ENCODE measurements around the gene FAM3A. TPM values are rescaled to one million over a fixed set of nuclear protein-coding genes. Genes with fewer than 3 reads are reported as not detected.
"Not testable (repeated sequence)": the region's sequence is repeated elsewhere in the genome, so short reads cannot be mapped to it uniquely, and the experiment has no call there.

The FAM3A gene, protein sequence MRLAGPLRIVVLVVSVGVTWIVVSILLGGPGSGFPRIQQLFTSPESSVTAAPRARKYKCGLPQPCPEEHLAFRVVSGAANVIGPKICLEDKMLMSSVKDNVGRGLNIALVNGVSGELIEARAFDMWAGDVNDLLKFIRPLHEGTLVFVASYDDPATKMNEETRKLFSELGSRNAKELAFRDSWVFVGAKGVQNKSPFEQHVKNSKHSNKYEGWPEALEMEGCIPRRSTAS
- total RNA-seq: 35.3 TPM

DNA sequence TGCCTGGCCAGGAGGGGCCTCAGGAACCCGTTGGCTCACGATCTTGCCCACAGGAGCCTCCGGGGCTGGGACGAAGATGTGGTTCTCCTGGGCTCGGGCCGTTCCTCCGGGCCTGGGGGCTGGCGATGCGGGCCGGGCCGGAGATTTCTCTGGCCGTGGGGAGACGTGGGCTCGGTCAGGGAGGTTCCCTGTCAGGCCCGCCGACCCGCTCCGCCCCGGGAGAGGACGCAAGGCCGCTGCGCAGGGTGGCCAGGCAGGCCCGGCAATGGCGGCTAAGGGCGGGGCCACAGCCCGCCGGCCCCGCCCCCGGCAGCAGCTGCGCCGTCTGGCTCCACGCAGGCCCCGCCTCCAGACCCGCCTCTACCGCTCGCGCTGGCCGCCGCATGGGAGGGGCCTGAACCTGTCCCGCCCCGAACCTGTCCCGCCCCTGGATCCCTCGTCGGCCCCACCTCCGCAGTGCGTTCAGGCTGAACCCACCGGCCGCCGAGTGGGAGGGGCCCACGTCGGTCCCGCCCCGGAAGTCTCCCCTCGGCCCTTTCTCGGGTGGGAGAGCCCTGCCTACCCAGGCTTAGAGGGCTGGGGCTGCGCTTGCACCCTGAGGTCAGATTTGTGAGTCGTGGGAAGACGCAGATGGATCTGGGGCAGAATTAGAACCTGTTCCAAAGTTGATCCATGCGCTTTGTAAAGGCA, at the start of gene FAM3A:
FAM3A (minus strand) TSS at position 267 of the 690 bp plus-strand sequence. CDS start 460 bp downstream, outside the sequence.
- peak; percentile 91 for ATAC-seq
- peak; percentile 94 for DNase-seq (ENCODE audit: low spot score)

DNA sequence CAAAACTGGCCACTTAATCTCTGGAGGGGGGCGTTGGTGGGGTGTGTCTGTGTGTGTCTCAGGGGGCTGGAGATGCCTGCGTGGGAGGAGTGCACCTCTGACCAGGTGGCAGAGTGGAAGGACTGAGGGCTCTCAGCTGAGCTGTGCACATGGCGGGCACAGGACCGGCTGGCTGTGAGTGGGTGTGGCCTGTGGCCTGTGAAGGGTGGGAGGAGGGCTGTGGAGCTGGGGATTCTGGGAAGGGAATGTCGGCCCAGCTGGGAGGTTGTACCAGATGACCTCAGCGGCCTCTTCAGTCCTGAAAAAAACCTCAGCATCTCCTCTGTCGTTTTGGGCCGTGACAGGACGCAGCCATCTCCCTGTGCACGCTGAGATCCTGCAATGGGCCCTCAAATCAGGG, 46.3 kb upstream of the FAM3A start:
- not testable (repeated sequence) for ATAC-seq; DNase-seq (ENCODE audit: low spot score)

DNA sequence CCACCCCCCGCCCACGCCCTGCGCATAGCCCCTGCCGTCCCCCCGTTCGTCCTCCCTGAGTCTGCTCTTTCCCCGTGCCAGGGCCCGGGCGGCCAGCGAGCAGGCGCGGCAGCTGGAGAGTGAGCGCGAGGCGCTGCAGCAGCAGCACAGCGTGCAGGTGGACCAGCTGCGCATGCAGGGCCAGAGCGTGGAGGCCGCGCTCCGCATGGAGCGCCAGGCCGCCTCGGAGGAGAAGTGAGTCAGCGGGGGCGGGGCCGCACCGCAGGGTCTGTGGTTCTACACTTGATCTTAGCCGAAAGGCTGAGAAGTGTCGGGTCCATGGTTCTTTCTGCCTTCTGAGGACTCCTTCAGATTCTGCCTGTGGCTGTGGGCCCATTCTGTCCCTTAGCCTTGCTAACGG, 44.3 kb upstream of the FAM3A start:
- not testable (repeated sequence) for ATAC-seq

DNA sequence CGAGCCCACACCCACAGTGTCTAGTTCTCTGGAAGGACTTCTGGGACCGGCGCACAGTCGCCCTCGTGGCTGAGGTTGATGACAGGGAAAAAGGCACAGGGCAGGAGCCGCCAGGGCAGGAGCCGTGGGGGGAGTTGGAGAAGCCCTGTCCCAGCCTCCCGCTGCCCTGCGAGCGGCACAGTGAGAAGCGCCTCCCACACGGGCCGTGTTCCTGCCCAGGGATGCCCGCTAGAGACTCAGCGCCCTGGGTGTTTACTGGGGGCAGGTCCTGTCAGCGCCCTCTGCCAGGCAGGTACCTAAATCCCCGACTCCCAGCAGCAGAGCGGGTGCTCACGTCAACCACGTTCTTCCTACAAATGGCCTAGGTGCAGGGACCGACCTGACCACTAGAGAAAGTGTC, 42.9 kb upstream of the FAM3A start:
- ATAC-seq: peak; percentile 20
- not testable (repeated sequence) for DNase-seq (ENCODE audit: low spot score)

More for the DNA sequence above, 44.3 kb upstream of the FAM3A start:
- not testable (repeated sequence) for DNase-seq (ENCODE audit: low spot score)

DNA sequence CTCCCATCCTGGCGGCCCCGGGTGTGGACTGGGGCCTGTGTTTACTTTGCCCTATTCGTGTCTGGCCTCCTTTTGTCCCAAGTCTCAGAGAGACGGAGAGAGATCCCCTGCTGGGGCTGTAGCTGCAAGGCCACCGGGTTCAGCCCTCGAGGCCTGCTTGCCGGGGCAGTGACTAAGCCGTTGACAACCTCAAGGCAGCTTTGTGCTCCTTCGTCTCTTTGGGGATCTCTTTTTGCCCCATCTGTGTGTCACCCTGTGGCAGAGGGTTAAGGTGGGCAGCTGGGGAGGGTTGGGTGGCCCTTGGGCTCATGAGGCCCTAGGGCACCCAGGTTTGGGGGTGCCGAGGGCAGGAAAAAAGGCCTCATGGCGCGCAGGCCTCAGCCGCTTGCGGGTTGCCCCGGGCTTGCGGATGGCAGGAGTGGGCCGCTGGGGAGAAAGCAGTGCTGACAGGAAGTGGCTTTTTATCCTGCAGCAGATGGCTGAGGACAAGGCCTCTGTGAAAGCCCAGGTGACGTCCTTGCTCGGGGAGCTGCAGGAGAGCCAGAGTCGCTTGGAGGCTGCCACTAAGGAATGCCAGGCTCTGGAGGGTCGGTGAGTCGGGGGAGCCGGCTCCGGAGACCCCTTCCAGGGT, 42.1 kb upstream of the FAM3A start:
- not testable (repeated sequence) for ATAC-seq

DNA sequence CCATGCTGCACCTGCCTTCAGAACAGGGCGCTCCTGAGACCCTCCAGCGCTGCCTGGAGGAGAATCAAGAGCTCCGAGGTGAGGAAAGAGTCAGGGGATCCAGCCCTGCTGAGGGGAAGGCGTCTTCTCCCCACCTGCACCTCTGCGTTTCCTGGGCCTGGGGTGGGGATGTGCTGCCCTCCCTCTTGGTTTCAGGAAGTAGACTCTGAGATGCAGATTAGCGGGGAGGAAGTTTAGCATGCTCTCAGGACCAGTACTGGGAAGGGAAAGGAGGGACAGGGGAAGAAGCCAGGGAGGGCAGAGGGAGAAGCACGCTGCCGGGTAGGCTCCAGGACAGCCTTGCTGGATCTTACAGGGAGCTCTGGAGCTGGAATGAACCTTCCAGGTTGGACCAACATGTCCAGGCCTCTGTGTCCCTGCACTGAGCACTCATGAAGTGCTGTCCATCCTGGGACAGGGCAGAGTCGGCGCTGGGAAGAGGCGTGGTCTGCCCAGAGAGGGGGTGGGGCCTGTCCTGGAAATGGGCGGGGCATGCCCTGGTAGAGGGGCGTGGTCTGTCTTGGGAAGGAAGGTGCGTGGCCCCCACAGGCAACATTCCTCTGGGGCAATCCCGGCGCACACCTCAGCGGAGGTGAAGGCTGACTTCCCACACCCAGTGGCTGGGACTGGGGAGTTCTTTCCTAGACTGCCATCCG, 36.2 kb upstream of the FAM3A start:
- DNase-seq (ENCODE audit: low spot score): not testable (repeated sequence)
- ATAC-seq: peak; percentile 34

More for the DNA sequence above, 42.1 kb upstream of the FAM3A start:
- DNase-seq (ENCODE audit: low spot score): not testable (repeated sequence)

DNA sequence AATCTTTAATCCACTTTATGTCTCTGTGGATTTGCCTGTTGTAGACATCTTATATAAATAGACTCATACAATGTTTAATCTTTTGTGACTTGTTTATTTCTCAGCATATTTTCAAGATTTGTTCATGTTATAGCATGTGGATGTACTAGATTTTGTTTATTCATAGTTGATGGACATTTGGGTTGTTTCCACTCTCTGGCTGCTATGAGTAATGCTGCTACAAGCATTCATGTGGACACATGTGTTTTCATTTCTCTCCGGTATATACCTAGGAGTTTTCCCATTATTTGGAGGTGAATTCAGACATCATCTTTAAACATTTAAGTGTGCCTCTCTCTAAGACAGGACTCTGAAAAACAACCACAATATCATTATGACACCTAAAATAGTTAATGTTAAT, 33.7 kb upstream of the FAM3A start:
- DNase-seq (ENCODE audit: low spot score) (no peak), ATAC-seq (no peak)

DNA sequence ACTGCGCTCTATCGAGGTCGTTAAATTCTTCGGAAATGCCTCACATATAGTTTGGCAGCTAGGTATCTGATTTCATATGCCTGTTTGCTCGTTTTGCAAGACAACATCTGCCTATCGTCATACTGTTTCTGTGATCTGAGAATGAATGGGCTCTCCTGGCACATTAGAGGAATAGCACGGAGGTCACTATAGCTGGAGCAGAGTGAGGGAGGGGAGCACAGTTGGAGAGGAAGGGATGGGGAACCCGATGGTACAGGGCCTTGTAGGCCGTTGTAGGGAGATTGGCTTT, 31.9 kb upstream of the FAM3A start:
- DNase-seq (ENCODE audit: low spot score) (no peak), ATAC-seq (no peak)

DNA sequence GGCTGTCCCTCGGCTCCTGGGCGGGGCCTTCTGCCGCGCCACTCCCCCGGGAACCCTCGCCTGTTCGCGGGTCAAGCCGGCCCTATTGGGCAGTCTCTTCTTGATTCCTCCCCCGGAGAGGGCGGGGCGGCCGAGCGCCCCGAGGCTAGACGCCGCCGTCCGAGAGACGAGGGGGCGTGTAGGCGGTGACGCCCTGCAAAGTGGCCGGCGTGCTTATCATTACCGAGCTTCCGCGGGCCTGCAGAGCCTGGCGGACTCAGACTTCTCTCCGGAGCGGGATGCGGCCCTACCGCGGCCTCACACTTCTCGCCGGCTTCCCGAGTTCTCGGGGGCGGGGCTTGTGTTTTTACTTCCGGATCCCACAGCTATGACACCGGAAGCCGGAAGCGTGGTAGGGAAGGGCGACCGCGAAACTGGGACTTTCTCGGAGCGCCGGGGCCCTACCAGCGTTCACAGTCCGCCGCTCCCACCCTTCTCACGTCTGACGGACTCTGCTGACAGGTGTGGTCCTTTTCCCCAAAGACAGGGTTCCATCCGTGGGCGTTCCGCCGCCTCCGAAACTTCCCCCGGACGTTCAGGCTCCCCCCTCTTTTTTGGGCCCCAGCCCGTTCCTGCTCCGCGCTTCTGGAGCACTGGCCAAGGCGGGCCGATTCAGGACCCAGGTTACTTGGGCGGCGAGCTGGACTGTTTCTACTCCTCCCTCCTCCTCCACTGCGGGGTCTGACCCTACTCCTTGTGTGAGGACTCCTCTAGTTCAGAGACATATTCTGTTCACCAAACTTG, 31.4 kb upstream of the FAM3A start, which contains the start of gene IKBKG:
IKBKG (plus strand) TSS at position 376 of the 783 bp plus-strand sequence. CDS start 4,383 bp downstream, outside the sequence.
- DNase-seq (ENCODE audit: low spot score) (peak; percentile 82), ATAC-seq (peak; percentile 81)

DNA sequence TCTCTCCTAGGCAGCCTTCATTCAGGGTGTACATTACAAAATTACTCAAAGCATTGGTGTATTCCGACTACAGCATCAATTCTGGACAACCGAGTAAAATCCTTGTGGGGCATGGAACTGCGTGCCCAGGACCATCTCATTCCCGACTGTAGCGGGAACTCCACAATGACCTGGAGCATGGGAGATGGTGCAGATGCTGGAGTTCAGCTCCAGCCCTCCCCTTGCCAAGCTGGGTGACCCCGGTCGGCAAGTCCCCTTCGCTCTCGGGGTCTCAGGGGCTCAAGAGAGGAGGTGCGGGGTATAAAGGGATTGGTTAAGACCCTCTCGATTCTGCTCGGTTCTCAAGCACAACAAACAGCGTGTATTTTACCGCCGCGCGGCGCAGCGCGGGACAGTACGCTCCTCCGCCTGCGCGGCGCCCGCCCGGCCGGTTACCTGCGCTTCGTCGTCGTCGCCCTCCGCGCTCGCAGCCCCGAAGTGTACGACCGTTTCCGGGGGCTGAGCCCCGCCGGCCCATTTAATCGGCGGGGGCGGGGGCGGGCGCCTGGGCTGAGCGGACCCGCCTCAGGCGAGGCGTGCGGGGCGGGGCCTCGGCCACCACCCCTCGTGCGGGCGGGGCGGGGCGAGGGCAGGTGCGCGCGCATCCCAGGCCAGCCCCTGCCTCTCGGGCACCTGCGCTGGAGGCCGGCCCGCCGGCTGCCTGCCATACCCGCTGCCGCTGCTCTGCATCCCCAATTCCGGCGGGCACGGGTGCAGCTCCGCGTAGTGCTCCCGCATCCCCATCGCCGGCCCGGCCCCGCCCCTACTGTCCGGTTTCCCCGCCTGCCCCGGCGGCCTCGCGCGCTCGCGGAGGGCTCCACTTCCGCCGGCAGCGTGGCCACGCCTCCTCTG, 30.6 kb upstream of the FAM3A start, which contains the start of gene G6PD:
G6PD (minus strand) TSS at position 493 of the 891 bp plus-strand sequence. CDS start 691 bp downstream, outside the sequence.
- ATAC-seq (peak; percentile 75), DNase-seq (ENCODE audit: low spot score) (peak; percentile 90)

DNA sequence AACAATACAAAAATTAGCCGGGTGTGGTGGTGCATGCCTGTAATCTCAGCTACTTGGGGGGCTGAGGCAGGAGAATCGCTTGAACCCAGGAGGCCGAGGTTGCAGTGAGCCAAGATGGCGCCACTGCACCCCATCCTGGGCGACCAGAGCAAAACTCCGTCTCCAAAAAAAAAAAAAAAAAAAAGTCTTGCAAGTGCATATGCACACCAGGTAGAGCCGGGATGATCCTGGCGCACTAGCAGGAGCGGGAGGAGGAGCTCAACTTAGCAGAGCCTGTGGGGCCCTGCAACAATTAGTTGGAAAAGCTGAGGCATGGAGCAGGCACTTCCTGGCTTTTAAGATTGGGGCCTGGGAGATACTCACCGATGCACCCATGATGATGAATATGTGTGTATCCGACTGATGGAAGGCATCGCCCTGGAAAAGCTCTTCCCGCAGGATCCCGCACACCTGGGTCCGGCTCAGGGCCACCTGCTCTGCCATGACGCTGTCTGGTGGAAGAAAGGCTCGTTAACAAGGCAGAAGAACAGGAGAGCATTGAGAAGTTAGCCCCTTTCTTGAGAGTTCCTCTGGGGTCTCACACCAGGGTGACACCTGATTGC, 29.7 kb upstream of the FAM3A start:
- ATAC-seq: no peak
- no peak for DNase-seq (ENCODE audit: low spot score)

DNA sequence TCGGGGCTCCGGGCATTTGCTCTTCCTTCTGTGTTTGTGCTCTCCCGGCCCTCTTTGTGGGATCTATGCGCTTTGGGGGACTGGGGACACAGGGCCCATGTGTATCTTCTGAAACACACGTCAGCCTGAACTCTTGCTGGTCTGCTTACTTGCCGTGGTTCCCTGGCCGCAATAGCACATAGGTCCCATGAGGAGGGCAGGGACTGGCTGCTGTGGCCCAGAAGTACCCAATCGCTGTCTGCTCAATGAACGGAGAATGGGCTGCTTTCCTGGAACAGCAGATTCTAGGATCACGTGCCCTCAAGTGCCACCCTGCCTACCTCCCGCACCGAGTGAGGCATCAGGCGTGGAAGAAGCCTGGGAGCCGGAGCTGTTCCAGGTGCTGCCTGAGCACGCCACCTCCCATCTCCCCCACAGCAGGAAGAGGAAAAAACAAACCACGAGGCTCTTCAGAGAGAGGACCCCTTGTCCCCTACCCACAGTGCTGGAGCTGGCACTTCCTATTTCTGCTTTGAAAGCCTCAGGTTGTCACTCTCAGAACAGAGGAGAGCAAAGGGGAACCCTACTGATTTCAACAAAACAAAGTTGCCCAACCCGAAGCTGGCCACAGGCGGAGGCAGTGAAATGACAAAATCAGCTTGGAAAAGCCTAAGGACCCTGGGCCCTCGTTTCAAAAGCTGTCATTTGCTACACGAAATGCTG, 26.8 kb upstream of the FAM3A start:
- DNase-seq (ENCODE audit: low spot score): peak; percentile 62
- ATAC-seq: peak; percentile 13

DNA sequence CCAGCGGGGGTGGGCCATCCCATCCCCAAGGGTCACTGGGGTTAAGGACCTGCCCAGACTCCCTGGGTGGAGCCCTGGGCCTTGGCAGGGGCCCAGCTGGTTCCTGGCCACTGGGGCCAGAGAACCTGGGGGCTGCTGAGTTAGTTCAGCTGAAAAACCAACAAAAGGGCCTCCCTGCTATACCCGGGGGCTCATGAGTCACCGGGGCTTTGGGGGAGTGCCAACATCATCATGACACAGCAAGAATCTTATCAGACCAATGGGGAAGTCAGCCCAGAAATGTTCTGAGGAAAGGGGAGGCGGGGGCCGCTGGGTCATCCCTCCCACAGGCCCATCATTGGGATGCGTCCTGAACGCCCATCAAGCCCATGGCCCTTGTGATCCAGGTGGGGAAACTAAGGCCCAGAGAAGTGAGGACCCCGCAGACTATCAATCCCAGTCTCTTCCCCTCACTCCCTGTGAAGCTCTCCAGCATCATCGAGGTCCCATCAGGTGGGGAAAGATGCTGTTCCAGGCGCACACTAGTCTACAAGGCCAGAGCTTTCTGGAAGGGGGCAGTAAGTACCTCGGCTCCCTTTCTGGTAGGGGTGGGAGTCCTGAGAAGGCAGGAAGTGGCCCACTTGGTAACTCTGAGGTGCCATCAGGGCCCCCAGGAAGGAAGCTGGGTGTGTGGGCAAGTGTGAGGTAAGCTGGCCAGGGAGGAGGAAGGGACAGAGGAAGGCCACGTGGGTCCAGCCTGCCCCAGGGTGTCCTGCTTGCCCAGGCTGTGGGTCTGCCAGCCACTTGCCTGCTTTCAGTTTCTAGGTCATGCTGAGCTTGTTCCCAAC, 26.1 kb upstream of the FAM3A start:
- ATAC-seq (peak; percentile 50), DNase-seq (ENCODE audit: low spot score) (peak; percentile 81)

DNA sequence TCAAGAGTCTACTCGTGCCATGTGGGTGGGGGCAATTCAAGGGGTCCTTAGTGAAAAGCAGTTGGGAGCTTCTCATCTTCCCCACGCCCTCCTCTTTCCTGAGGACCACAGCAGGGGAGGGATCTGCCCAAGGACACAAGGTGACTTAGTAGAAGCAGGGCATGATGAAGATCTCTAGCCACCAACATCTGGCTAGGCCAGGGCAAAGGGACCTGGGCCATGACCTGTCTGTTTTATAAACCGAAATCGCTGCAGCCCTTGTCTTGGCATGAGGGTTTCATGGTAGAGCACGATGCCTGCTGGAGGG, 25.5 kb upstream of the FAM3A start:
- DNase-seq (ENCODE audit: low spot score) (no peak), ATAC-seq (no peak)

DNA sequence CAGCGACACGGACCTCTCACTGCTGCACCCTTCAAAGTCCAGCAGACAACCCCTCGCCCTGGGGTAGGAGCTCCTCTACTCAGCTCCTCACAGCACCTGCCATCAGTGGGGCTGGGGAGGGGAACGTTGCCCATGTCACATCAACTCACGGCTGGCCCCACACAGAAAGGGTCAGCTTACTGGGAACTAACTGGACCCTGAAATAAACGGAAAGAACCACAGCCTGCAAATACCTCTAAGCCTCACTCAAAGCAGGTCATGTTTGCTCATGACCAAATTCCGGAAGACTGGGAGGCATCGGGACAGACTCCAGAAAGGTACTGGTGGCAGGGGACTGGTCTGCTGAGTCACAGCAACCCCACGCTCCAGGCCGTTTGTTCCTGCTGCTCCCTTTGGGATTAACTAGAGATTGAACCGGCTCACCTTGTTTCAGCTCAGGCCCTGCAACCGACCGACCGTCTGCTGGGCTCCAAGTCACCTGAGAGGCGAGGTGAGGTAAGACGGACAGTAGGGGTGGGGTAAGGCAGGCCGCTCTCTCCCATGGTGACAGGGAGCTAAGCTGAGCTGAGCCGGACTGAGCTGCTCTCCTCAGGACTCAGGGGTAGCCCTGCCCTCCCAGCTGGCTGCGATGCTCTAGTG, 25.0 kb upstream of the FAM3A start:
- ATAC-seq (peak; percentile 65), DNase-seq (ENCODE audit: low spot score) (peak; percentile 73)

DNA sequence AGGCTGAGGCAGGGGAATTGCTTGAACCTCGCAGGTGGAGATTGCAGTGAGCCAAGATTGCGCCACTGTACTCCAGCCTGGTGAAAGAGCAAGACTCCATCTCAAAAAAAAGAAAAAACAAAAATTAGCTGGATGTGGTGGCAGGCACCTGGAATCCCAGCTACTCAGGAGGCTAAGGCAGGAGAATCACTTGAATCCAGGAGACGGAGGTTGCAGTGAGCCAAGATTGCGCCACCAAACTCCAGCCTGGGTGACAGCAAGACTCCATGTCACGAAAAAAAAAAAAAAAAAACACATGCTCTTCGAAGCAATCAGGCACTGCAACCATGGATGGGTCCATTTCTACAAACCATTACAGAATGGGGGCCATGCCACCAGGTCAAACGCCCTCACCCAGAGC, 24.3 kb upstream of the FAM3A start:
- ATAC-seq; DNase-seq (ENCODE audit: low spot score): not testable (repeated sequence)

DNA sequence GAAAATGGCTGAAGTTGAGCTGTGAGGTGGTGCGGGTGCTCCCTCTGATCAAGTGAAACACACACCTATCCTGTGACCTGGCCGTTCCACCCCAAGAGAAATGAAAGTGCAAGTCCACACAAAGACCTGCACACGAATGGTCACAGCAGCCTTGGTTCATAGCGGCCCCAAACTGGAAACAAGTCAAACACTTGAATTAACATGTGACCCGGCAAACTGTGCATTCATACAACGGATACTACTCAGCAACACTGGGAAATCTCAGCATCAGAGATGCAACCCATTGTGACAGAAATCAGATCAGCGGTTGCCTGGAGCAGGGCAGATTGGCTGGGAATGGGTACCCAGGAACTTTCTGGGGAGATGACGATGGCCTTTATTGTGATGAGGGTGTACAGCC, 23.0 kb upstream of the FAM3A start:
- ATAC-seq: no peak
- no peak for DNase-seq (ENCODE audit: low spot score)
